ENCODE data around the gene NFIX. TPM values are rescaled to one million over a fixed set of nuclear protein-coding genes. Genes with fewer than 3 reads are reported as not detected.

The NFIX gene
- total and polyA plus RNA-seq, 9 of the 15 experiments (the other 6 are each of a cell fraction or from before 2014, with no cell fraction given) = 0.28 to 26.8 (median 5.4) TPM

DNA sequence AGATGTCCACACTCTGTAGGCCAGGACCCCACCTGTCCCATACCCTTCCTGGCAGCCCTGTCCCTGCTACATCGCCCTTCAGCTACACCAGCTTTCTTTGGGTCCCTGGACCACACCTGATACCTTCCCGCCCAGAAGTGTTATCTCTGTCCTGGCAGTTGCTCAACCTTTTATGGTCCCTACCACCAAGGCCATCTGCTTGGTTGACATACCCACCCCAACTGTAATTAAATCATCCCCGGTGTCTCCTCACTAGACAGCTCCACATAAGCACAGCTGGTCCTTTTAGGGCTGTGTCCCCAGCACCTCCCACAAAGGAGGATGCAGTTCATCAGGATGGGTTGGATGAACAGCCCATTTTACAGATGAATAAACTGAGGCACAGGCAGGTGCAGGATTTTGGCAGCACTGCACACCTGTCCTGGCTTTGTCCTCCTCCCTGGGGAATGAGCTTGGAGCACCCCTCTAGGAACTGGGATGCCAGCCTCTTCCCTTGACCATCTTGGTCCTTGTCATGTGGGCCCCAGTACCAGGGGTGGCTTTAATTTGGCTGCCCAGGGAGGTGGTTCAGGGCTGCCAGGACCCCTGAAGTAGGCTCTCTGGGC lies 135.7 kb downstream of the NFIX start (continued):
- TF ChIP-seq, protein P1, sequence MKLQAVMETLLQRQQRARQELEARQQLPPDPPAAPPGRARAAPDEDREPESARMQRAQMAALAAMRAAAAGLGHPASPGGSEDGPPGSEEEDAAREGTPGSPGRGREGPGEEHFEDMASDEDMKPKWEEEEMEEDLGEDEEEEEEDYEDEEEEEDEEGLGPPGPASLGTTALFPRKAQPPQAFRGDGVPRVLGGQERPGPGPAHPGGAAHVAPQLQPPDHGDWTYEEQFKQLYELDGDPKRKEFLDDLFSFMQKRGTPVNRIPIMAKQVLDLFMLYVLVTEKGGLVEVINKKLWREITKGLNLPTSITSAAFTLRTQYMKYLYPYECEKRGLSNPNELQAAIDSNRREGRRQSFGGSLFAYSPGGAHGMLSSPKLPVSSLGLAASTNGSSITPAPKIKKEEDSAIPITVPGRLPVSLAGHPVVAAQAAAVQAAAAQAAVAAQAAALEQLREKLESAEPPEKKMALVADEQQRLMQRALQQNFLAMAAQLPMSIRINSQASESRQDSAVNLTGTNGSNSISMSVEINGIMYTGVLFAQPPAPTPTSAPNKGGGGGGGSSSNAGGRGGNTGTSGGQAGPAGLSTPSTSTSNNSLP (IDR thresholded peaks at IDR 0.05; ENCODE audit: borderline replicate concordance, low read depth, low read length) = no peak
- TF ChIP-seq KDM1A (IDR thresholded peaks at IDR 0.05) = peak; percentile 58 to 79; a peak in 3 of 4 replicates
- no peak for TF ChIP-seq KLF10 (CRISPR knock-in tag; IDR thresholded peaks at IDR 0.05)
- TF ChIP-seq ZNF408 (CRISPR knock-in tag; IDR thresholded peaks at IDR 0.05; ENCODE audit: low read depth) = no peak
- TF ChIP-seq RCOR1 (IDR thresholded peaks at IDR 0.05; ENCODE audit: borderline replicate concordance in 1 of 2, low read depth in 2 of 2, low read length in 2 of 2) = peak in 1 of 2 experiments; percentile 61; a peak in 1 of 4 replicates
- no peak for TF ChIP-seq NFXL1 (CRISPR knock-in tag; IDR thresholded peaks at IDR 0.05)
- TF ChIP-seq MAFG (tag; conservative IDR thresholded peaks at IDR 0.05) = no peak
- TF ChIP-seq ZFP1 (CRISPR knock-in tag; IDR thresholded peaks at IDR 0.05) = no peak
- TF ChIP-seq NCOA2 (IDR thresholded peaks at IDR 0.05; ENCODE audit: partially characterized antibody in 2 of 2) = no peak
- no peak for TF ChIP-seq ZNF311 (CRISPR knock-in tag; IDR thresholded peaks at IDR 0.05)
- no peak for TF ChIP-seq HNRNPLL (IDR thresholded peaks at IDR 0.05; ENCODE audit: low read depth, low read length, poor library complexity, severe bottlenecking)
- TF ChIP-seq ADNP (tag; IDR thresholded peaks at IDR 0.05) = peak; percentile 92
- TF ChIP-seq, protein P2, sequence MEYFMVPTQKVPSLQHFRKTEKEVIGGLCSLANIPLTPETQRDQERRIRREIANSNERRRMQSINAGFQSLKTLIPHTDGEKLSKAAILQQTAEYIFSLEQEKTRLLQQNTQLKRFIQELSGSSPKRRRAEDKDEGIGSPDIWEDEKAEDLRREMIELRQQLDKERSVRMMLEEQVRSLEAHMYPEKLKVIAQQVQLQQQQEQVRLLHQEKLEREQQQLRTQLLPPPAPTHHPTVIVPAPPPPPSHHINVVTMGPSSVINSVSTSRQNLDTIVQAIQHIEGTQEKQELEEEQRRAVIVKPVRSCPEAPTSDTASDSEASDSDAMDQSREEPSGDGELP (CRISPR knock-in tag; IDR thresholded peaks at IDR 0.05; ENCODE audit: borderline replicate concordance) = peak; percentile 16; the same call in 1 of the 2 replicates
- TF ChIP-seq ZSCAN29 (IDR thresholded peaks at IDR 0.05) = no peak
- TF ChIP-seq RBM17 (IDR thresholded peaks at IDR 0.05; ENCODE audit: borderline replicate concordance, low read depth, low read length) = no peak
- TF ChIP-seq YY1 (IDR thresholded peaks at IDR 0.05; ENCODE audit: borderline replicate concordance in 1 of 3, control insufficient read depth in 1 of 3, extremely low read depth in 1 of 3, insufficient read depth in 3 of 3, insufficient read length in 1 of 3, insufficient replicate concordance in 2 of 3, low read depth in 1 of 3, low read length in 2 of 3) = no peak
- peak in 1 of 2 experiments; percentile 44; a peak in 1 of 3 replicates for TF ChIP-seq CBX3 (IDR thresholded peaks at IDR 0.05; ENCODE audit: borderline replicate concordance in 1 of 2, low read length in 2 of 2)
- no peak for TF ChIP-seq TAL1 (IDR thresholded peaks at IDR 0.05)
- no peak for TF ChIP-seq ZBED1 (IDR thresholded peaks at IDR 0.05)
- TF ChIP-seq, protein P3, sequence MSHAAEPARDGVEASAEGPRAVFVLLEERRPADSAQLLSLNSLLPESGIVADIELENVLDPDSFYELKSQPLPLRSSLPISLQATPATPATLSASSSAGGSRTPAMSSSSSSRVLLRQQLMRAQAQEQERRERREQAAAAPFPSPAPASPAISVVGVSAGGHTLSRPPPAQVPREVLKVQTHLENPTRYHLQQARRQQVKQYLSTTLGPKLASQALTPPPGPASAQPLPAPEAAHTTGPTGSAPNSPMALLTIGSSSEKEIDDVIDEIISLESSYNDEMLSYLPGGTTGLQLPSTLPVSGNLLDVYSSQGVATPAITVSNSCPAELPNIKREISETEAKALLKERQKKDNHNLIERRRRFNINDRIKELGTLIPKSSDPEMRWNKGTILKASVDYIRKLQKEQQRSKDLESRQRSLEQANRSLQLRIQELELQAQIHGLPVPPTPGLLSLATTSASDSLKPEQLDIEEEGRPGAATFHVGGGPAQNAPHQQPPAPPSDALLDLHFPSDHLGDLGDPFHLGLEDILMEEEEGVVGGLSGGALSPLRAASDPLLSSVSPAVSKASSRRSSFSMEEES (CRISPR knock-in tag; IDR thresholded peaks at IDR 0.05) = no peak
- no peak for TF ChIP-seq BRD4 (IDR thresholded peaks at IDR 0.05)
- TF ChIP-seq FOSL1 (tag; conservative IDR thresholded peaks at IDR 0.05) = no peak
- no peak for TF ChIP-seq TGIF2 (CRISPR knock-in tag; IDR thresholded peaks at IDR 0.05)
- no peak for TF ChIP-seq NR1H2 (CRISPR knock-in tag; IDR thresholded peaks at IDR 0.05)
- TF ChIP-seq POLR2AphosphoS5 (IDR thresholded peaks at IDR 0.05; ENCODE audit: control insufficient read depth, insufficient read depth, low read depth, low read length) = peak; percentile 16; the same call in 1 of the 2 replicates
